Thoracic aorta (tissue), 2 donors: Measurements from ENCODE around the gene NRG2. TPM values are rescaled to one million over a fixed set of nuclear protein-coding genes. Genes with fewer than 3 reads are reported as not detected.

Experiments used
- ATAC-seq: fragments of 150-250 bp; one replicate; pipeline ENCODE4 v1.8.0; 2017; ENCODE audit warnings: low read depth; ENCODE audit not compliant: insufficient number of reproducible peaks, low FRiP score
- DNase-seq: peaks from one replicate; pipeline ENCODE4 v3.0.0-alpha.2; 2020; ENCODE audit warnings: low spot score
- H3K27ac ChIP-seq, 2 donors: fragments of 200-600 bp; sonication (generic); 1 replicate in 1 of 2; 2 replicates in 1 of 2; pipeline ENCODE4 v1.5.1; 2016; ENCODE audit warnings: mild to moderate bottlenecking in 2 of 2, moderate library complexity in 2 of 2
- H3K27me3 ChIP-seq: fragments of 200-600 bp; sonication (generic); replicated peaks from 2 replicates; pipeline ENCODE4 v1.6.0; 2016; ENCODE audit warnings: mild to moderate bottlenecking; ENCODE audit not compliant: insufficient read depth
- H3K36me3 ChIP-seq: fragments of 200-600 bp; sonication (generic); one replicate; pipeline ENCODE4 v1.5.1; 2016
- H3K4me1 ChIP-seq, 2 donors: fragments of 200-600 bp; sonication (generic); 1 replicate in 1 of 2; 2 replicates in 1 of 2; pipeline versions ENCODE4 v1.5.1 to v1.6.0; 2016; ENCODE audit warnings: low read depth in 2 of 2, mild to moderate bottlenecking in 1 of 2; ENCODE audit not compliant: control insufficient read depth in 1 of 2
- H3K4me3 ChIP-seq: fragments of 200-600 bp; sonication (generic); 2 replicates; pipeline ENCODE4 v1.5.1; 2016; ENCODE audit warnings: mild to moderate bottlenecking
- H3K9me3 ChIP-seq: fragments of 200-600 bp; sonication (generic); 2 replicates; pipeline ENCODE4 v1.5.1; 2016
- total RNA-seq, 2 donors: library from RNA; depleted of rRNA; stranded (reverse); fragments of >200 nt; gene quantifications; one replicate each; pipeline versions ENCODE4 v1.1.0 to v1.2.3, GENCODE V29; 2016
- TF ChIP-seq, protein P1 (sequence below): fragments of 200-600 bp; sonication (generic); IDR thresholded peaks from one replicate; pipeline ENCODE4 v1.5.1; 2019; ENCODE audit warnings: antibody characterized with exemption

NRG2 gene
- total RNA-seq, 2 donors from 2014 or later = 2.3 to 6.9 TPM

DNA sequence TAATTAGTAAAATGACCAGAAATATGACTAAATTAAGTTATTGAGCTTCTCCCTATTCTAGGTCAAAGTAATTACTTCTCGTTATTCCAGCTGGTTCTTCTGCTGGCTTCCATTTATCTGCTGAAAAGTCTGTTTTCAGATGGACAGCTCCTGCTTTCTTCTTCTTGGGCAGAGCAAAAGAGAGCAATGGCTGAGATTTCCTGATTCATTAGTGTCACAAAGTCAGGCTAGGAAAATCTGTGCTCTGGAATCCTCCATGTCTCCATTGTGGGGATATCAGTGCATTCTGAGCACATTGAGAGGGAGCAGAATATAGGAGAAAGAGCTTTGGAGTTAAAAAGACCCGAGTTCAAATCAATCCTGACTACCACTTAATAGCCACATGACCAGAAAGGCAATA is 33.7 kb upstream of the NRG2 start:
- Histone ChIP-seq H3K27me3 (no peaks in the 10 kb centered on the region), H3K4me1 (no peaks in the 10 kb centered on the region), H3K4me3 (no peak overlapping the region), H3K27ac (no peak overlapping the region), H3K36me3 (no peaks in the 10 kb centered on the region), H3K9me3 (no peaks in the 10 kb centered on the region)
- no peak for ATAC-seq
- TF ChIP-seq, protein P1, sequence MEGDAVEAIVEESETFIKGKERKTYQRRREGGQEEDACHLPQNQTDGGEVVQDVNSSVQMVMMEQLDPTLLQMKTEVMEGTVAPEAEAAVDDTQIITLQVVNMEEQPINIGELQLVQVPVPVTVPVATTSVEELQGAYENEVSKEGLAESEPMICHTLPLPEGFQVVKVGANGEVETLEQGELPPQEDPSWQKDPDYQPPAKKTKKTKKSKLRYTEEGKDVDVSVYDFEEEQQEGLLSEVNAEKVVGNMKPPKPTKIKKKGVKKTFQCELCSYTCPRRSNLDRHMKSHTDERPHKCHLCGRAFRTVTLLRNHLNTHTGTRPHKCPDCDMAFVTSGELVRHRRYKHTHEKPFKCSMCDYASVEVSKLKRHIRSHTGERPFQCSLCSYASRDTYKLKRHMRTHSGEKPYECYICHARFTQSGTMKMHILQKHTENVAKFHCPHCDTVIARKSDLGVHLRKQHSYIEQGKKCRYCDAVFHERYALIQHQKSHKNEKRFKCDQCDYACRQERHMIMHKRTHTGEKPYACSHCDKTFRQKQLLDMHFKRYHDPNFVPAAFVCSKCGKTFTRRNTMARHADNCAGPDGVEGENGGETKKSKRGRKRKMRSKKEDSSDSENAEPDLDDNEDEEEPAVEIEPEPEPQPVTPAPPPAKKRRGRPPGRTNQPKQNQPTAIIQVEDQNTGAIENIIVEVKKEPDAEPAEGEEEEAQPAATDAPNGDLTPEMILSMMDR = no peak
- DNase-seq = no peak

DNA sequence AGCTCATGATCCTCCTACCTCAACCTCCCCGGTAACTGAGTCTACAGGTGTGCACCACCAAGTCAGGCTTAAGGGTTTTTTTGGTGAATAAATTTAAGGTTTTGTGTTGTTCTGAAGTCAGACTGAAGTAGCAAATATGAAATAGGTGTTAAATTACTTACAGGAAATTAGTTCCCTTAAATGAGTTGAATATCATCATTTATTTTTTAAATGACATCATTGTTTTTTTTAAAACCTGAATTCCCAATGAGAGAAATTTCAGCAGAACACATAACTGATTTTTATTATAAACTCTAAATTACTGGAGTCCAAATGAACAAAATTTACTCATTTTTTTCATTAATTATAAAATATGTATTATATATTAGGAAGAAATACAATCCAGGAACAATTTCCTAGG is 33.0 kb upstream of the NRG2 start:
- Histone ChIP-seq H3K9me3 (no peaks in the 10 kb centered on the region), H3K27ac (no peak overlapping the region), H3K4me1 (no peaks in the 10 kb centered on the region), H3K36me3 (no peaks in the 10 kb centered on the region), H3K4me3 (no peak overlapping the region), H3K27me3 (no peaks in the 10 kb centered on the region)
- no peak for ATAC-seq
- TF ChIP-seq, protein P1 = no peak
- no peak for DNase-seq

DNA sequence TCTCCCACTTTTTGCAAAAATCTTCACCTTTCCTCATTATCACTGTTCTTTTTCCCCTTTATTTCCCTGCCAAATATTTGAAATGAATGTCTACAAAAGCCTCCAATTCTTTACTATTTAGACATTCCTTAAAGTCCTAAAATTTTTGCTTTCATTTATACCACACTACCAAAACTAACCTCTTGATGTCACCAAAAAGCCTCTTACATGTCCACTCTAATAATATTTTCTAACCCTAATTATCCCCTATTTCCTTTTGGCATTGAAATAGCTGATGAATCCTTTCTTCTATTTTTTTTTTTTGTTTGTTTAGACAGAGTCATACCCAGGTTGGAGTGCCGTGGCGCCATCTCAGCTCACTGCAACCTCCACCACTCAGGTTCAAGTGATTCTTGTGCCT is 32.3 kb upstream of the NRG2 start:
- Histone ChIP-seq H3K36me3 (no peaks in the 10 kb centered on the region), H3K4me3 (no peak overlapping the region), H3K27ac (no peak overlapping the region), H3K27me3 (no peaks in the 10 kb centered on the region), H3K9me3 (no peaks in the 10 kb centered on the region), H3K4me1 (no peaks in the 10 kb centered on the region)
- TF ChIP-seq, protein P1 = no peak
- ATAC-seq (no peak), DNase-seq (no peak)

DNA sequence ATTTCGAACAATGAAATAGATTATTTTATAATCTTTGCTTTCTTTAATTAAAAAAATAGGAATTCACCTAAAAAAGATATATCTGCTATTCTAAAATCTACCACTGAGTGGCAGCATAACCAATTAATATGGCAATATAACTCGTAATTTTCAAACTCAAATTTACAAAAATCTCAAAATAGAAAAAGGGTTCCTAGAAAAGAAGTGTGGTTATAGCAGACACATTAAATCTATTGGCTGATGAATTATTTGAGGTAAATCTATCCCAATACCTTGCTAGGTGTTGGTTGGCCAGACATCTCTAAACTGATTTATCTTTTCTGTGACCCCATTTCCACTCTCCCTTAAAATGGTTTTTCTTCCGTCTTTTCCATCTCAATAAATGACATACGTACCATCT is 30.2 kb upstream of the NRG2 start:
- Histone ChIP-seq H3K9me3 (no peaks in the 10 kb centered on the region), H3K4me1 (no peaks in the 10 kb centered on the region), H3K4me3 (no peak overlapping the region), H3K36me3 (no peaks in the 10 kb centered on the region), H3K27me3 (no peaks in the 10 kb centered on the region), H3K27ac (no peak overlapping the region)
- ATAC-seq (no peak), DNase-seq (no peak)
- TF ChIP-seq, protein P1 = peak; percentile 65

DNA sequence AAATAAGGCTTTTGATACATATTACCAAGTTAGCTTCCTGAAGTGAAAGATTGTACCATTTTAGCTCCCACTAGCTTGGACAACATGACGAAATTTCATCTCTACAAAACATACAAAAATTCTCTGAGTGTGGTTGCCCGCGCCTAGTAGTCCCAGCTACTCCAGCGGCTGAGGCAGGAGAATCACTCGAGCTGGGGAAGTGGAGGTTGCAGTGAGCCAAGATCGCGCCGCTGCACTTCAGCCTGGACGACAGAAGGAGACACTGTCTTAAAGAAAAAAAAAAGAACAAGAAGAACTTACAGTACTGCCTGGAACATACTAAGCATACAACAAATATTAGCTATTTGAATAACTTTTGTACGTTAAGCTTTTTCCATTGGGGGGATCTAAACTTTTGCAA is 29.7 kb upstream of the NRG2 start:
- H3K27me3 ChIP-seq = no peaks in the 10 kb centered on the region
- DNase-seq (no peak), ATAC-seq (no peak)
- no peaks in the 10 kb centered on the region for H3K9me3 ChIP-seq
- H3K4me1 ChIP-seq = no peaks in the 10 kb centered on the region
- no peaks in the 10 kb centered on the region for H3K36me3 ChIP-seq
- H3K27ac ChIP-seq = no peak overlapping the region
- TF ChIP-seq, protein P1 = no peak
- H3K4me3 ChIP-seq = no peak overlapping the region
